ENCODE data around the gene HERC6.

DNA sequence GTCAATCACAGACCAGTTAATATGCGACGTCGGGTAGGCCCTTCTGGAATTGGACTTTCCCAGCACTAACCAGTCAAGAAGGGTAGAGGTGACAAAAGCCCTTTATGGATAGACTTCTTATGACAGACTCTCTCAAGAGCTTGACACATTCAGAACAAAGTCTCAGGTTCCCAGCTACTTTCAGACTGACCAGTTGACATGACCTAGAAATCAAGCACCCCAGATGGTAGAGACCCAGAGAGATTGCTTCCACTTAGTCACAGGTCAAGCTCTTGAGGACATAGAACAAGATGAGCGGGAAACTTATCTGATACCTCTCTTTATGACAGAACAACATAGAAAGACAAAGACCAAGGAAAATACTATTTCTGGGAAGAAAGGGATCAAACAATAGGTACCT lies 21.4 kb upstream of the HERC6 start:
- TF ChIP-seq EZH2 (IDR thresholded peaks at IDR 0.05; ENCODE audit: borderline replicate concordance, low read length) (no peak), CTCF (conservative IDR thresholded peaks at IDR 0.05 in 1 of 2, IDR thresholded peaks at IDR 0.05 in 1 of 2; ENCODE audit: extremely low read depth in 1 of 2, insufficient read depth in 1 of 2, low read depth in 1 of 2, low read length in 2 of 2) (no peak)

Data from mammary epithelial cell (primary cell).